ENCODE data around the gene YIF1A.

Gene YIF1A

GRCh38 chr11:66291706-66292542 is 3.0 kb upstream of the YIF1A start, which contains the start of gene TMEM151A:
TSS of gene TMEM151A (plus strand) at chr11:66291894. CDS start at chr11:66292014, 120 bp downstream.
- H3K4me3 ChIP-seq (ENCODE audit: low read depth, low read length), result peak within 1 kb of the TSS; percentile 34
- DNase-seq (ENCODE audit: low read depth), result no peak
- TF ChIP-seq, protein P1, sequence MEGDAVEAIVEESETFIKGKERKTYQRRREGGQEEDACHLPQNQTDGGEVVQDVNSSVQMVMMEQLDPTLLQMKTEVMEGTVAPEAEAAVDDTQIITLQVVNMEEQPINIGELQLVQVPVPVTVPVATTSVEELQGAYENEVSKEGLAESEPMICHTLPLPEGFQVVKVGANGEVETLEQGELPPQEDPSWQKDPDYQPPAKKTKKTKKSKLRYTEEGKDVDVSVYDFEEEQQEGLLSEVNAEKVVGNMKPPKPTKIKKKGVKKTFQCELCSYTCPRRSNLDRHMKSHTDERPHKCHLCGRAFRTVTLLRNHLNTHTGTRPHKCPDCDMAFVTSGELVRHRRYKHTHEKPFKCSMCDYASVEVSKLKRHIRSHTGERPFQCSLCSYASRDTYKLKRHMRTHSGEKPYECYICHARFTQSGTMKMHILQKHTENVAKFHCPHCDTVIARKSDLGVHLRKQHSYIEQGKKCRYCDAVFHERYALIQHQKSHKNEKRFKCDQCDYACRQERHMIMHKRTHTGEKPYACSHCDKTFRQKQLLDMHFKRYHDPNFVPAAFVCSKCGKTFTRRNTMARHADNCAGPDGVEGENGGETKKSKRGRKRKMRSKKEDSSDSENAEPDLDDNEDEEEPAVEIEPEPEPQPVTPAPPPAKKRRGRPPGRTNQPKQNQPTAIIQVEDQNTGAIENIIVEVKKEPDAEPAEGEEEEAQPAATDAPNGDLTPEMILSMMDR (conservative IDR thresholded peaks at IDR 0.05; ENCODE audit: low read depth, low read length), result no peak

DNA sequence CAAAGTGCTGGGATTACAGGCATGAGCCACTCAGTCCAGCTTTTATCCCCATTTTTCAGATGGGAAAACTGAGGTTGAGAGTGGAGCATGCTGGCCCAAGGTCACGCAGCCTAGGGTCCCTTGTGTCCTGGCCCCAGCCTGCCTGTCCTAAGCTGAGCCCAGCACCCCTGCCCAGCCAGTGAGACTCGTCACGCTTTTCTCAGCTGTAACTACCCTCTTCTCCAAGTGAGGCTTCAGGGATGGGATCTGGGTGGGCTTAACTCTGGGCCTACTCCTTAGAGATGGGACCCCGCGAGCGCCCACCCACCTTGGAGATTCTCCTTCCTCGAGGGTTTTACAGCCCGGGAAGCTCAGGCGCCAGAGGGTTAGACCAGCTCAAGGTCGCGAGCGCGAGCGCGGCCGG is 2.4 kb upstream of the YIF1A start:
- TF ChIP-seq, protein P1 (conservative IDR thresholded peaks at IDR 0.05; ENCODE audit: low read depth, low read length), result no peak
- DNase-seq (ENCODE audit: low read depth), result no peak
- H3K4me3 ChIP-seq (ENCODE audit: low read depth, low read length), result no peak overlapping the region

DNA sequence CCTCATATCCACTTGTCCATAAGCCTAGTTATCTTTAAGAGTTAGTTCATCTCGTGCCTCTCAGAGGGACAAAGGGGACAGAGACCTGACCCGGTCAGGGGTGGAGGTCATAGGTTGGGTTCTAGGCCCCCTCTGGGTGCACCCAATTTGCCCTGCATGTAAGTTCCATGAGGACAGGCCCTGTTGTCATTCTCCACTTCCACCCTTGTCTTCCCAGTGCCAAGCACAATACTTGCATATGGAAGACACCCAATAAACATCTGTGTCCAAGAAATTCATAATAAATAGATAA is 1.3 kb upstream of the YIF1A start:
- DNase-seq (ENCODE audit: low read depth), result no peak
- no peak overlapping the region for H3K4me3 ChIP-seq (ENCODE audit: low read depth, low read length)
- TF ChIP-seq, protein P1 (conservative IDR thresholded peaks at IDR 0.05; ENCODE audit: low read depth, low read length), result no peak

DNA sequence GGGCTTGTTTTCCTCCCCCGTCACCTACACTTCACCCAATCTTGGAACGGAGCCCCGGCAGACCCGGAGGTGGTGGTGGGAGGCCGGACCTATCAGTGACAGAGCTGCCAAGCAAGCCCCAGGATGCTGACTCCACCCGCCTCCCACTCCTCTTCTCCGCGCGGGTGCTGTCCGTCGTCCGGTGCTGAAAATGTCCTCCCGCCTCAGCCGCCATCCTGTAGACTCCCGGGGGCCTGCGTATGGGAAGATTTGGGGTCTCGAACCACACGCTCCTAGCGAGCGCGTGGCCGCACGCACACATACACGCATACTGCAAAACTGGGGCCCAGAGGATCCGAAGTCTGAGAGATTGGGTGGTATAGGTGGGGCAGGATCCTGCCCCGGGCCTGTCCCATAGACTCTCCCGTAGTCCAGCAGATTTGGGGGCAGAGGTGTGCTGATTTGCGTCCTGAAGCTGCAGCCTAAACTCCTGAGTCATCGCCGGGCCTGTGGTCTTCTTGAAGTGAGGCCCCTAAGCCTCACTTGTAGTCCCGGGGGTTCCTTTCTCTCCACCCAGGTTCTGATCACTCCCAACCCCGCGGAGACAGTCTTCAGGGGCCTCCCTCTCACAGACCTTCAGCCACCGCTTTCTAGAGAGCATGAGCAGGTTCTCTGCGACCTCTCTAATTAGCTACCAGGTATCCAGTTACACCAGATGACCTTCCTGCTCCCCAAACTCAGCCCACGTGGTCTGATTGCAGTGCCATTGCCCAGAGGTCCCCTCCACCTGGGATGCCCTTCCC is 796 bp upstream of the YIF1A start:
- TF ChIP-seq, protein P1 (conservative IDR thresholded peaks at IDR 0.05; ENCODE audit: low read depth, low read length), result no peak
- DNase-seq (ENCODE audit: low read depth), result no peak
- H3K4me3 ChIP-seq (ENCODE audit: low read depth, low read length), result peak overlapping the region; percentile 74

GRCh38 chr11:66287889-66288670 is 863 bp downstream of the YIF1A start:
- TF ChIP-seq, protein P1 (conservative IDR thresholded peaks at IDR 0.05; ENCODE audit: low read depth, low read length), result no peak
- H3K4me3 ChIP-seq (ENCODE audit: low read depth, low read length), result peak overlapping the region; percentile 85
- peak; percentile 27 for DNase-seq (ENCODE audit: low read depth)

GRCh38 chr11:66287211-66287888 is 1.6 kb downstream of the YIF1A start:
- DNase-seq (ENCODE audit: low read depth), result no peak
- TF ChIP-seq, protein P1 (conservative IDR thresholded peaks at IDR 0.05; ENCODE audit: low read depth, low read length), result no peak
- H3K4me3 ChIP-seq (ENCODE audit: low read depth, low read length), result peak overlapping the region; percentile 85
